OCI-LY1 (cell line): ENCODE measurements around the gene C15orf61.

Experiments
- CTCF ChIP-seq: fragments of 200-600 bp; sonication (generic), shearing (Covaris generic); IDR thresholded peaks from 2 replicates; pipeline ENCODE4 v1.5.1; 2017; ENCODE audit warnings: mild to moderate bottlenecking, antibody characterized with exemption, low read length, moderate library complexity, mixed read lengths
- EZH2 ChIP-seq: fragments of 200-600 bp; sonication (generic), shearing (Covaris generic); IDR thresholded peaks from 2 replicates; pipeline ENCODE4 v1.8.0; 2017; ENCODE audit warnings: borderline replicate concordance, mixed run types, mild to moderate bottlenecking, antibody characterized with exemption, low read length, moderate library complexity, mixed read lengths

GRCh38 chr15:67521029-67521782, at the start of gene C15orf61:
- TF ChIP-seq EZH2 (no peak), CTCF (no peak)
